Cardiac muscle cell (in vitro differentiated cells and primary cell): ENCODE results near the gene RWDD4. TPM values are rescaled to one million over a fixed set of nuclear protein-coding genes. Genes with fewer than 3 reads are reported as not detected.

Experiments used
- DNase-seq, 2 donors: peaks; one replicate each; pipeline versions ENCODE4 v3.0.0 to v3.0.0-alpha.2; 2010 to 2017; ENCODE audit warnings: low read depth in 1 of 2, low spot score in 1 of 2
- H3K27ac ChIP-seq: fragments of 200-600 bp; sonication (generic); 2 replicates; pipeline ENCODE4 v1.5.1; 2016
- H3K27me3 ChIP-seq: fragments of 200-600 bp; sonication (generic); 2 replicates; pipeline ENCODE4 v1.6.0; 2016; ENCODE audit warnings: control low read depth
- H3K36me3 ChIP-seq: fragments of 200-600 bp; sonication (generic); 2 replicates; pipeline ENCODE4 v1.5.1; 2016; ENCODE audit warnings: control low read depth
- H3K4me1 ChIP-seq: fragments of 200-600 bp; sonication (generic); 2 replicates; pipeline ENCODE4 v1.8.1; 2017; ENCODE audit warnings: low read depth, mild to moderate bottlenecking, mixed run types
- H3K4me3 ChIP-seq: fragments of 200-600 bp; sonication (generic); 2 replicates; pipeline ENCODE4 v1.5.1; 2016; ENCODE audit warnings: mild to moderate bottlenecking
- H3K9me3 ChIP-seq: fragments of 200-600 bp; sonication (generic); 2 replicates; pipeline ENCODE4 v1.5.1; 2017; ENCODE audit warnings: low read depth, mild to moderate bottlenecking, control low read depth
- CTCF ChIP-seq: IDR thresholded peaks from 2 replicates; pipeline ENCODE4 v1.5.1; 2012; ENCODE audit warnings: low read depth, mild to moderate bottlenecking, low read length
- polyA plus RNA-seq: library from polyadenylated mRNA; unstranded; fragments of >200 nt; fragmentation: Nextera tagmentation; extraction: Ambion mirVana; gene quantifications from 2 replicates; pipeline ENCODE4 v1.2.1, GENCODE V29; 2016
- total RNA-seq: library from RNA; depleted of rRNA; stranded (reverse); fragments of >200 nt; gene quantifications from 2 replicates; pipeline ENCODE4 v1.2.3, GENCODE V29; 2016

RWDD4 gene
- total and polyA plus RNA-seq, 2 experiments from 2014 or later, result 21.5 to 40.0 TPM

- Histone ChIP-seq H3K4me1 (peaks cover 15% of the 10 kb centered on the region), H3K27me3 (no peaks in the 10 kb centered on the region), H3K27ac (no peak overlapping the region), H3K36me3 (no peaks in the 10 kb centered on the region), H3K4me3 (peak overlapping the region; percentile 61), H3K9me3 (no peaks in the 10 kb centered on the region)
- TF ChIP-seq CTCF, result no peak
- no peak for DNase-seq
These were observed 1.4 kb downstream of the RWDD4 start for GRCh38 chr4:183657564-183657963.

GRCh38 chr4:183645326-183645725 is 13.7 kb downstream of the RWDD4 start:
- no peak for DNase-seq
- no peak overlapping the region for H3K4me3 ChIP-seq
- peaks cover 34% of the 10 kb centered on the region for H3K36me3 ChIP-seq
- H3K4me1 ChIP-seq, result no peaks in the 10 kb centered on the region
- no peak overlapping the region for H3K27ac ChIP-seq
- no peak for TF ChIP-seq CTCF
- H3K9me3 ChIP-seq, result no peaks in the 10 kb centered on the region
- H3K27me3 ChIP-seq, result no peaks in the 10 kb centered on the region

- Histone ChIP-seq H3K9me3 (no peaks in the 10 kb centered on the region), H3K27me3 (no peaks in the 10 kb centered on the region), H3K4me1 (peaks cover 2% of the 10 kb centered on the region), H3K4me3 (no peak overlapping the region), H3K27ac (no peak overlapping the region), H3K36me3 (no peaks in the 10 kb centered on the region)
- DNase-seq, result no peak
- TF ChIP-seq CTCF, result no peak
These were observed 19.7 kb downstream of the RWDD4 start for GRCh38 chr4:183639291-183639690.

- no peak for TF ChIP-seq CTCF
- H3K9me3 ChIP-seq, result no peaks in the 10 kb centered on the region
- no peaks in the 10 kb centered on the region for H3K27me3 ChIP-seq
- DNase-seq, result no peak
- no peak overlapping the region for H3K4me3 ChIP-seq
- H3K4me1 ChIP-seq, result peaks cover 5% of the 10 kb centered on the region
- no peaks in the 10 kb centered on the region for H3K36me3 ChIP-seq
- H3K27ac ChIP-seq, result no peak overlapping the region
These were observed 20.5 kb downstream of the RWDD4 start for GRCh38 chr4:183638436-183638835.

GRCh38 chr4:183637461-183637860 is 21.5 kb downstream of the RWDD4 start:
- Histone ChIP-seq H3K27ac (no peak overlapping the region), H3K4me3 (no peak overlapping the region), H3K9me3 (no peaks in the 10 kb centered on the region), H3K36me3 (no peaks in the 10 kb centered on the region), H3K27me3 (no peaks in the 10 kb centered on the region), H3K4me1 (peaks cover 5% of the 10 kb centered on the region)
- peak in 1 of 2 donors; percentile 12 for DNase-seq
- no peak for TF ChIP-seq CTCF

- Histone ChIP-seq H3K4me3 (no peak overlapping the region), H3K4me1 (peaks cover 5% of the 10 kb centered on the region), H3K36me3 (no peaks in the 10 kb centered on the region), H3K9me3 (no peaks in the 10 kb centered on the region), H3K27ac (no peak overlapping the region), H3K27me3 (no peaks in the 10 kb centered on the region)
- peak in 1 of 2 donors; percentile 26 for DNase-seq
- TF ChIP-seq CTCF, result no peak
These were observed 22.1 kb downstream of the RWDD4 start for GRCh38 chr4:183636923-183637322.
